Testis (tissue), 3 donors: ENCODE results near the gene AFAP1. TPM values are rescaled to one million over a fixed set of nuclear protein-coding genes. Genes with fewer than 3 reads are reported as not detected.

ENCODE experiments used
- DNase-seq: peaks from one replicate; pipeline ENCODE4 v3.0.0-alpha.2; 2019
- H3K27ac ChIP-seq, 2 donors: fragments of 200-600 bp; sonication (generic); one replicate each; pipeline ENCODE4 v1.5.1; 2019
- H3K27me3 ChIP-seq: fragments of 200-600 bp; sonication (generic); one replicate; pipeline ENCODE4 v1.5.1; 2019
- H3K36me3 ChIP-seq: fragments of 200-600 bp; sonication (generic); one replicate; pipeline ENCODE4 v1.5.1; 2017; ENCODE audit warnings: low read depth; ENCODE audit errors: missing control alignments
- H3K4me1 ChIP-seq: fragments of 200-600 bp; sonication (generic); one replicate; pipeline ENCODE4 v1.5.1; 2019
- H3K4me3 ChIP-seq, 2 donors: fragments of 200-600 bp; sonication (generic); one replicate each; pipeline ENCODE4 v1.5.1; 2017 to 2019
- H3K9me3 ChIP-seq: fragments of 200-600 bp; sonication (generic); one replicate; pipeline ENCODE4 v1.5.1; 2017
- CTCF ChIP-seq, 3 experiments: fragments of 450-650 bp in 2 of 3; fragments of 200-600 bp in 1 of 3; sonication (generic) in 1 of 3; IDR thresholded peaks; one replicate each; pipeline ENCODE4 v1.5.1; 2016 to 2019; ENCODE audit warnings: antibody characterized with exemption in 3 of 3, mild to moderate bottlenecking in 2 of 3, moderate library complexity in 1 of 3
- POLR2A ChIP-seq: fragments of 450-650 bp; IDR thresholded peaks from one replicate; pipeline ENCODE4 v1.6.1; 2017; ENCODE audit warnings: antibody characterized with exemption, mild to moderate bottlenecking, moderate library complexity
- WGBS, 2 donors: methylation state at CpG; one replicate each; pipeline ENCODE4 v1.1.5; 2018; 5-methylcytosine and 5-hydroxymethylcytosine counted together
- intact Hi-C: fragments of 100-400 bp; cut with DNase I; formaldehyde crosslinking; loops from one replicate; pipeline ENCODE4 v1.15.1; 2023; ENCODE audit warnings: low total_unique reads
- polyA plus RNA-seq: library from polyadenylated mRNA; stranded (reverse); fragments of 350-450 nt; fragmentation: Illumina TruSeq; extraction: RNeasy Lipid Tissue Mini Kit (QIAGEN cat#74804); gene quantifications from one replicate; pipeline ENCODE4 v1.2.3, GENCODE V29; 2014; ENCODE audit warnings: low read depth, low replicate concordance; ENCODE audit not compliant: insufficient read depth
- total RNA-seq, 2 donors: library from RNA; depleted of rRNA; stranded (reverse); fragments of >200 nt; gene quantifications; one replicate each; pipeline ENCODE4 v1.2.3, GENCODE V29; 2016

The AFAP1 gene
- total and polyA plus RNA-seq, 3 donors from 2014 or later = 23.1 to 52.4 (median 51.4) TPM

GRCh38 chr4:7777017-7777710, 162.5 kb downstream of the AFAP1 start:
- TF ChIP-seq CTCF (IDR thresholded peaks at IDR 0.05) = no peak
- no peak for TF ChIP-seq POLR2A
- Histone ChIP-seq H3K36me3 (no peaks in the 10 kb centered on the region), H3K27me3 (no peaks in the 10 kb centered on the region), H3K27ac (no peak overlapping the region), H3K9me3 (no peaks in the 10 kb centered on the region), H3K4me3 (no peak overlapping the region), H3K4me1 (peaks cover 9% of the 10 kb centered on the region)
- no peak for DNase-seq
- 94 to 96% methylated on average over 16 to 17 of the region's 17 CpGs for WGBS, 2 donors
- intact Hi-C loops = no loop called here

- WGBS, 2 donors = 91 to 93% methylated on average over 9 of the region's 9 CpGs
- peaks cover 6% of the 10 kb centered on the region for H3K4me1 ChIP-seq
- TF ChIP-seq CTCF (IDR thresholded peaks at IDR 0.05) (no peak), POLR2A (no peak)
- no peaks in the 10 kb centered on the region for H3K27me3 ChIP-seq
- no peak overlapping the region for H3K27ac ChIP-seq
- no peak overlapping the region for H3K4me3 ChIP-seq
- DNase-seq = no peak
- intact Hi-C loops = no loop called here
- no peaks in the 10 kb centered on the region for H3K36me3 ChIP-seq
- H3K9me3 ChIP-seq = no peaks in the 10 kb centered on the region
These were observed 164.3 kb downstream of the AFAP1 start for GRCh38 chr4:7775396-7775795.

GRCh38 chr4:7774301-7775294, 165.1 kb downstream of the AFAP1 start:
- Histone ChIP-seq H3K27me3 (no peaks in the 10 kb centered on the region), H3K4me1 (peaks cover 3% of the 10 kb centered on the region), H3K9me3 (no peaks in the 10 kb centered on the region), H3K4me3 (no peak overlapping the region), H3K27ac (no peak overlapping the region), H3K36me3 (no peaks in the 10 kb centered on the region)
- TF ChIP-seq CTCF (IDR thresholded peaks at IDR 0.05) = no peak
- TF ChIP-seq POLR2A = no peak
- intact Hi-C loops = no loop called here
- WGBS, 2 donors = 94 to 96% methylated on average over 17 to 22 of the region's 22 CpGs
- DNase-seq = no peak

- no peaks in the 10 kb centered on the region for H3K27me3 ChIP-seq
- H3K36me3 ChIP-seq = no peaks in the 10 kb centered on the region
- TF ChIP-seq POLR2A = no peak
- no peak for TF ChIP-seq CTCF (IDR thresholded peaks at IDR 0.05)
- WGBS, 2 donors = 90 to 98% methylated on average over 13 to 24 of the region's 24 CpGs
- intact Hi-C loops = no loop called here
- no peak overlapping the region for H3K27ac ChIP-seq
- no peak for DNase-seq
- H3K4me3 ChIP-seq = no peak overlapping the region
- no peaks in the 10 kb centered on the region for H3K4me1 ChIP-seq
- H3K9me3 ChIP-seq = no peaks in the 10 kb centered on the region
These were observed 166.1 kb downstream of the AFAP1 start for GRCh38 chr4:7773401-7774180.
